Embryonic facial prominence (tissue), 1 donor: ENCODE measurements around the gene ISCU.
A peak's percentile ranks its signal among the peaks of the same experiment; 100 is the strongest.
"Not testable (repeated sequence)": the region's sequence is repeated elsewhere in the genome, so short reads cannot be mapped to it uniquely, and the experiment has no call there.

Experiments used
- DNase-seq: peaks from one replicate; pipeline ENCODE4 v3.0.0-alpha.2; 2016; ENCODE audit errors: extremely low spot score

The ISCU gene

GRCh38 chr12:108589028-108589839, 26.8 kb downstream of the ISCU start:
- DNase-seq: no peak

DNA sequence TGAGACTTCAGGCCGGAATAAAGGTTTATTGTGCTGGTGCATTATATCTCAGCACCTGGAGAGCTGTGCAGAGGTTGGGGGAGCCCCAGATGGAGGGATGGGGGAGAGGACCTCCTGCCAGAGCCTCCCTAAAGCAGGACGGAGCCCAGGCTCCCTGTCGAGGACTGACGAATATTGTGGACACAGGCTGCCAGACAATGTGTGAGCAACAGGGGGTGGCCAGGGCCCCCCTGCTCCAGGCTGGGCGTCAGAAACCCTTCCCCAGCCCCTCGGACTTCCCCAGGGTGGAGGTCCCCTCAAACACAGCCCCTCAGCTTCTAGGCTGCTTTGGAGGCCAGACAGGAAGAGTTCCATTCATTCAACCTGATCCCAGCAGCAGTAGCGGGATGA, 27.4 kb downstream of the ISCU start:
- DNase-seq: no peak

DNA sequence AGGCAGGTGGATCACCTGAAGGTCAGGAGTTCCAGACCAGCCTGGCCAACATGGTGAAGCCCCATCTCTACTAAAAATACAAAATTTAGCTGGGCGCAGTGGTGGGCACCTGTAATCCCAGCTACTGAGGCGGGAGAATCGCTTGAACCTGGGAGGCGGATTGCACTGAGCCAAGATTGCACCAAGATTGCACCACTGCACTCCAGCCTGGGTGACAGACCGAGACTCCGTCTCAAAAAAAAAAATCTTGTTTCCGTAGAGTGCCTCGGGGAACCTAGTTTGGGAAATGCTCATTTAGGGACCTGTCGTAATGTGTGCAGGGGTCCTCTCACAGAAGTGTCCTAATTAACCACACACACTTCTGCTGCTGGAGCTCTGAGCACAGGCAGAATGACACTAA, 28.1 kb downstream of the ISCU start:
- DNase-seq: not testable (repeated sequence)

DNA sequence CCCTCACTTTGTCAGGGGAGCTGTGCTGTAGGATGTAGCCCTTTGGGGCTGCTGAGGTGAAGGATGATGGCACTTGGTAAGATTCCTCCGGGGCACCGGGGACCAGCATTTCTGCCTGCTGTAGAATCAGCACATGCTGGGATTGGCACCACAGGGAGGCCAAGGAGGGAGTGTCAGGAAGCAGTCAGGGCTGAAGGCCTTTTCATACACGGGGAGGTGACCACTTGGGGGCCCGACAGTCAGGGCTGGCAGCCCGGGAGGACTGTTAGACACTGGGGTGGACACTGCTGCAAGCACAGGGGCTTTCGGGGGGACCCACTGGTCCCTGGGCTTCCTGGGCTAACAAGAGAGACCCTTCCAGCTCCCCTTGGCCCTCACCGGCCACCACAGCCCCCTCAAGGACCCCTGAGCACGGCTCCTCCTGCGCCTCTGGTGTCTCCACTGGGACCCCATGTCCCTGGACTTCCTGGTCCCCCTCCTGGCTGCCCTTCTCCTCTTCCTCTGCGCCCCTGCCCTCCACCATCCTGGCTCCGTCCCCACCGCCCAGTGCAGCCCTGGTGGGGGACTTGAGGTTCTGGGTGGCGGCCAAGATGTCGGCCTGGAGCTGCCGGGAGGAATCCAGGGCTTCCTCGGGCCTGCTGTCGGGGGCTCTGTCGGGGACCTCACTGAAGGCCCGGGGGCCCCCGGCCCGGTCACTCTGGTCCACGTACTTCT, 29.0 kb downstream of the ISCU start:
- no peak for DNase-seq

- no peak for DNase-seq
These were observed 29.9 kb downstream of the ISCU start for GRCh38 chr12:108592033-108592909.

GRCh38 chr12:108594323-108594903, 32.0 kb downstream of the ISCU start:
- DNase-seq: no peak

GRCh38 chr12:108594960-108595710, 32.7 kb downstream of the ISCU start:
- DNase-seq: no peak

DNA sequence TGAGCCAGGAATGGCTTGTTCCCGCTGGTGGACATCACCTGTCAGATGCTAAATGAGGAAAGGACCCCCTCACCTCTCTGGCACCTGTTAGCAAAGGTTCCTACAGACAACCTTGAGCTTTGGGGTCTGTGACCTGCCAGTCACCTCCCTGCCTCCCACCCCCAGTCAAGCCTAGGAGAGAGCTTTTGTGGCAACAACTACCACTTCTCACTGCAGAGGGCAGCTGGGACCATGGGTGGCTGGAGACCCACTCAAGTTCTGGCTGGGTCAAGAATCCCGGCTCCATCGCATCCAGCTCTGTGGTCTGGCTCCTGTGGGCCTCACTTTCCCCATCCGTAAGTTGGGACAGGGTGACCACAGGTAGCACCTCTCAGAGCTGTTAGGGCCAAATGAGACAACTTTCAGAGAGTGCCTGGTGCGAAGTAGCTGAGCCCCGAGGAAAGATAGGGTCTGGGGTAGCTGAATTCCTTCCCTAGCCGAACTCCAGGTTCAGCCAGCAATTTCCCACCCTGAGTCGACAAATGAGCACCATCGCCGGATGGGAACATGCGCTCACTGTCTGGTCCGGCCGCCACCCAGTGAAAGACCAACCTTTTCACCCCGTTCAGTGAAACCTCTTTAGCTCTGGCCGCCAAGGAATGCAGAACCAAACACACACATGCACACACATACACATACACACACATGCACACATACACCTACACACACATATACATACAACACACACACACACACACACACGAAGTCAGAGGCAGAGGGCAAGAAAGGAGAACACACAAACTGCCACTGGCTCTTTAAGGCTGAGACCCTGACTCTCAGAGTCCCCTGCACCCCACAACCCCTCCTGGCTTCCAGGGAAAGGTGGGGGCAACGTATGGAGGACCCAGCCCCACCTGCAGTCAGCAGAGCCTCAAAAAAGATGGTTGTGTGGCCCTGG, 33.6 kb downstream of the ISCU start:
- DNase-seq: no peak

GRCh38 chr12:108596854-108597558, 34.6 kb downstream of the ISCU start:
- DNase-seq: no peak

DNA sequence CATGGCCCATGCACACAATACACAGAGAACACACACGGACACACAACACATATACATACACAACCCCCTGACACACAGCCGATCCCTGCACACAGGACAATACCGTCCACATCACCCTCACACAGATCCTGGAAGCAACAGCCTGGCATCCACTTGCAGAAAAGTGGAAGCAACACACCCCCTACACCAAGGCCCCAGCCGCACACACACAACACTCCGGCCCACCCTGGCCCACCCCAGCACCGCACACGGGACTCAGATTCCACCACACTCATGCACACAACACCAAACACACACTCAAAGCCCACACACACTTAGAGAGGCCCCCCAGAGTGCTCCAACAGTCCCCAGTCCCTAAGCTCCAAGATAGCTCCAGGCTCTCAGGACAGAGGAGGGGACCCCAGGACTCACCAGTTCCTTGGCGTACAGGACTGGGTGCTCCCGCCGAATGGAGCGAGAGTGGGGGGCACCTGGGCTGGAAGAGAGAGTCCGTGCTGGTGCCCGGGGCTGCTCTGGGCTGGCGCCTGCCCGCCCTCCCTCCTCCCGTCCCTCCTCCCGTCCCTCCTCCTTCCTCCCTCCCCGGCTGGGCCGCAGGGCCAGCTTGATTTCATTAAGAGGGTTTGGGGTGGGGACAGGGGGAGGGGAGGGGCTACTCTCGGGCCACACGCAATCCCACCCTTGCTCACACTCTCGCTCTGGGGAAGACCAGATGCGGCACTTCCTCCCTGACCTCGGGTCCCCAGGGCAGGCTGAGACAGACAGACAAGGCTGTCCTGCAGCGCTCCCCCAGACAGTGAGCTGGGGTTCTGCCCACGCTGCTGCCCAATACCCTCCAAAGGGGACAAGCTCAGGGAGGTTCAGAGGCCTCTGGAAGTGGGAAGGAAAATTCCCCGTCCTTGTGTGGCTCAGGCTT, 35.4 kb downstream of the ISCU start, which contains the start of gene TMEM119:
TMEM119 (minus strand) TSS at position 526 of the 913 bp plus-strand sequence. CDS start 5,701 bp downstream, outside the sequence.
- peak; percentile 52 for DNase-seq

DNA sequence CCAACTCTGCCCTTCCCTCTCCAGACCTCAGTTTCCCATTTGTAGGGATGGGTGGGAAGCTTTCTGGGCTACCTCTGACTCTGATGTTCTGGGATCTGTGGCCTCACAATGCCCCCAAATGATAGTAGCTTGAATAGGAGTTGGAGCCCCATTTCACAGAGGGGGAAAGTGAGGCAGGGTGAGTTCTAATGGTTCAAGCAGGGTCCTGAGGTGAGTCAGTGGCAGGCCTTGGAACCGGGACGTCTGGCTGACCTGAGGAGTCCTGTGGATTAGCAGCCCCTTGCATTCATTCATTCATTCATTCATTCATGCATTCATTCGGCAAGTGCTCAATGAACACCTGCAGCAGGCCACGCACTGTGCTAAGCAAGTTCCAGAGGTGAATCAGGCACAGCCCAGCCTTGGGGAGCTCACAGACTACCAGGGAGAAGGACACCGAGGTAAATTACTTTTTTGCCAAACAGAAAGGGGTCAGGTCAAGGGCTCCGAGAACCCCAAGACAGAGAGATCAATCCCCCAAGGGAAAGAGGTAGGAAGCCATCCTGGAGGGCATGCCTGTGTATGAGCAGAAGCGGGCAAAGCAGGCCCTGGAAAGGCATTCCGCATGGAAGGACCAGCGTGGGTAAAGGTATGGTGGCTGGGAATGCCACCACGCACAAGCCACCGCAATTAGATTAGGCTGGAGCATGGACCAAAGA, 36.3 kb downstream of the ISCU start:
- no peak for DNase-seq

DNA sequence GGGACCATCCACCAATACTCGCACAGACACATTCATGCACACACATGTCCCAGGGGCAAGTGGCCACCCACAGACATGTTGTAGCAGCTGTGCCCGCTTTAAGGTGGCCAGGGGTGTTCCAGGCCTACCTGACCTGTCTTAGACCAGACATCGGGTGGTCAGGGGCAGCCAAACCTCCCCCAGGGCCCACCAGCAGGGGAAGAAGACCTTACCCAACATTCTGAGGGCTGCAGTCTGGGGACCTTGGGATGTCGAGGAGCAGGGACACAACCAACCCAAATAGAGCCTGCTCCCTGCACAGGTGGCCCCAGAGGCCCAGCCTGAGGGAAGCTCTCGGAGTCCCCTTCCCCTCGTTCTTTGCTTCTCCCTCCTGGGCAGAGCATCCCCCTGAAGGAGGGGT, 37.1 kb downstream of the ISCU start:
- DNase-seq: no peak

- no peak for DNase-seq
These were observed 37.7 kb downstream of the ISCU start for GRCh38 chr12:108599948-108600701.

GRCh38 chr12:108600702-108601007, 38.3 kb downstream of the ISCU start:
- DNase-seq: no peak

DNA sequence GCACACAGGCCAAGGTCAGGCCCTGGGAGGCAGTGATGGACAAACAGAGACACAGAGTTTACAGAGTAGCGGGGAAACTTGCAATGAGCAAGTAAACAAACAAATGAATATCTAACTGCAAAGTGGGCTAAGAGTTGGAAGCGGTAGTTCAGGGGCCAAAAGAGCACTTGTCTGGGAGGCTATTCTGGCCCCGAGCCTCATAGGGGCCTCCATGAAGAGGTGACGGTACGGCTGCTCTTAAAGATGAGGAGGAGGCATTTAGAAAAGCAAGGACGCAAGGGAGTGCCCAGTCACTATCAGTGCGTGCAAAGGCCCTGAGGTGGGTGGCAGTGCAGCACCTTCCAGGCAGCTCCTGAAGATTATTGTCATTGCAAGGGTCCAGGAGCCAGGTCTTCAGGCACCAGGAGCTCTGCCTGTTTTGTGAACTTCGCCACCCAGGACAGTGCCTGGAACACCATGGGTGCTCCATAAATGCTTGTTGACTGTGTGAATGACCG, 39.9 kb downstream of the ISCU start:
- DNase-seq: no peak

DNA sequence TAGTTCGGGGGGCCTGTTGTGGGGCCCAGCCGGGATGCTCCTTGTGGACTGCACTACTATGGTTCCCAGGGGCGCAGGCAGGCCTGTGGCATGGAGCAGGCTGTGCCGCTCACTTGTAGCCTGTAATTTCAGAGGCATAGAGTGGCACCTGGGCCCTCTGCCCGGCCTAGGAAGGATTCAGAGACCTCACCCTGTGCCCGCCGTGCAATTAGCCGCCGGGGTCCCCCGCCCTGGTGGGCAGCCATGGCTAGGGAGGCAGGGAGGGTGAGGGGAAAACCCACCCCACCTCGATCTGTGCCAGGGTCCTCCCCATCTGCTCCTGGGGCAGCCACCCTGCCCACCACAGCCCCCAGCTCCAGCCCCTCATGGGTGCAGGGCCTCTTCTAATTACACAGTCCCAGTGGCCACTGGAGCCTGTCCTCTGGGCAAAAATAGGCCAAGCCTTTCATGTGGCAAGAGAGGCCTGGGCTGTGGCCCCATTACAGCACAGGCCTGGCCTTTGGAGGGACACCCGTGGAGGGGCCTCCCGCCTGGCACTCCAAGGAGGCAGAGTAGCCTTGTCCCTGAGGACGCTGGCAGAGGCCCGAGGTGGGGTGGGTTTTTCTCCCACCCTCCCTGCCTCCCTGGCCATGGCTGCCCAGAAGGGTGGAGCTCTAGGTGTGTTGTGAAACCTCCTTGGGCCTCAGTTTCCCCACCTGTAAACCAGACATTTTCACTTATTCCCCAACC, 40.7 kb downstream of the ISCU start:
- no peak for DNase-seq
